Osteoblast (primary cell): ENCODE measurements around the gene ACTL6B. TPM values are rescaled to one million over a fixed set of nuclear protein-coding genes. Genes with fewer than 3 reads are reported as not detected.

Experiments
- DNase-seq: peaks from one replicate; pipeline ENCODE4 v3.0.0; 2011; ENCODE audit warnings: low spot score, mixed read lengths; ENCODE audit not compliant: insufficient read length; ENCODE audit errors: missing footprints
- H2AFZ ChIP-seq: 2 replicates; pipeline ENCODE4 v1.6.0; 2011; ENCODE audit warnings: mild to moderate bottlenecking, low read length
- H3K27ac ChIP-seq: 2 replicates; pipeline ENCODE4 v1.5.1; 2011; ENCODE audit warnings: mild to moderate bottlenecking, low read depth, low read length, moderate library complexity
- H3K27me3 ChIP-seq: 2 replicates; pipeline ENCODE4 v1.6.0; 2012; ENCODE audit warnings: mild to moderate bottlenecking, control low read depth, inconsistent platforms, low read length, moderate library complexity; ENCODE audit not compliant: insufficient read depth
- H3K36me3 ChIP-seq: 2 replicates; pipeline ENCODE4 v1.5.1; 2011; ENCODE audit warnings: mild to moderate bottlenecking, low read length, control low read depth, moderate library complexity; ENCODE audit not compliant: insufficient read depth
- H3K4me1 ChIP-seq: 2 replicates; pipeline ENCODE4 v1.5.1; 2011; ENCODE audit warnings: mild to moderate bottlenecking, low read length, control low read depth, moderate library complexity; ENCODE audit not compliant: insufficient read depth
- H3K4me2 ChIP-seq: 2 replicates; pipeline ENCODE4 v1.6.0; 2011; ENCODE audit warnings: mild to moderate bottlenecking, low read length; ENCODE audit not compliant: insufficient read depth
- H3K4me3 ChIP-seq: fragments of 200-600 bp; sonication (generic); 3 replicates; pipeline ENCODE4 v1.5.1; 2012; ENCODE audit warnings: mild to moderate bottlenecking, low read length, inconsistent platforms; ENCODE audit not compliant: insufficient read depth
- H3K79me2 ChIP-seq: 2 replicates; pipeline ENCODE4 v1.6.0; 2012; ENCODE audit warnings: mild to moderate bottlenecking, low read length, control low read depth, inconsistent platforms; ENCODE audit not compliant: insufficient read depth
- H3K9me3 ChIP-seq: 2 replicates; pipeline ENCODE4 v1.5.1; 2011; ENCODE audit warnings: low read depth, low read length, control low read depth
- H4K20me1 ChIP-seq: 2 replicates; pipeline ENCODE4 v1.6.0; 2012; ENCODE audit warnings: mild to moderate bottlenecking, low read length, control low read depth; ENCODE audit not compliant: insufficient read depth
- total RNA-seq: library from RNA; depleted of rRNA; stranded (reverse); fragments of >200 nt; gene quantifications from 2 replicates; pipeline ENCODE4 v1.2.3, GENCODE V29; 2012
- TF ChIP-seq, protein P1 (sequence below): IDR thresholded peaks from 2 replicates; pipeline ENCODE4 v1.5.1; 2011; ENCODE audit warnings: mild to moderate bottlenecking, low read depth, low read length, moderate library complexity; ENCODE audit errors: extremely low read depth

Gene ACTL6B
- total RNA-seq, 1 donor, result not detected

DNA sequence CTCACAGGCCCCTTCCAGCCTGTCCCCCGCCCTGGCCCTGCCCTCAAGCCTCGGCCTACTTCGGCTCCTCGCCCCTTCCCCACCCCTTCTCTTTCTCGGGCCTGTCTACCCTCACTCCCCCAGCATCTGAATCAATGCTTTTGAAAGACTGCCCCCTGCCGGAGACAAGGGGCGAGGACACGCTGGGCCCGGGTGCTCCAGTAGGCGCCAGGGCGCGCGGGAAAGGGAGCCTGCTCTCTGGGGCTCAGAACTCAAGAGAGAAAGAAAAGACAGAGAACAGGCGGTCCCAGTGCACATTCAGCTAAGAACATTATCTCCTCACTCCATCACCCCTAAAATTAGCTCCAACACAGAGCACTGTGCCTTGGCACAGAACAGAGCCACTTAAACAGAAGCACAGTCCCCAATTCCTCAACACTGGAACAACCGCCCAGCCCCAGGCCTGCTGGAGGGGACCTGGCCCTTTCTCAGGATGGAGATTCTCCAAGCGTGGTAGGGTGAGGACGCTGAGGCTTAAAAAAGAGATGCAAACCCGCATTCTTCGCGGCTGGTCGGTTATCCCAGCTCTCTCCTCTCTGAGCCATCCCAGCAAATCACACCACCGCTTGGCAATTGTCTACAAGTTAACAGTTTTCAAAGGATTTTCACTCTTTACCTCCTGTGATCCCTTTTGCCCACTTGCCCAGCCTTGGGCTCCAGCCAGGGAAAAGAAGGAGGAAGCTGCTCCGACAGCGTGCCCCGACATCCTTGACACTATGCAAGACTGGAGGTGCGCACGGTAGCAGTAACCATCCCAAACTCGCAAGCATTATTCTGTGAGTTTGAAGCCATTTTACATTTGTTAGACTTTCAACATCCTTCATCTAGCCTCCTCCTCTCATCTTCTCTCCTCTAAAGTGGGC is 35.7 kb upstream of the ACTL6B start:
- peak overlapping the region; percentile 90 for H3K4me2 ChIP-seq
- no peaks in the 10 kb centered on the region for H3K27me3 ChIP-seq
- no peak overlapping the region for H3K27ac ChIP-seq
- H3K4me1 ChIP-seq, result peaks cover 14% of the 10 kb centered on the region
- H4K20me1 ChIP-seq, result peaks cover 54% of the 10 kb centered on the region
- peak; percentile 100 for DNase-seq
- H3K79me2 ChIP-seq, result peaks cover 61% of the 10 kb centered on the region
- peak overlapping the region; percentile 83 for H3K4me3 ChIP-seq
- TF ChIP-seq, protein P1, sequence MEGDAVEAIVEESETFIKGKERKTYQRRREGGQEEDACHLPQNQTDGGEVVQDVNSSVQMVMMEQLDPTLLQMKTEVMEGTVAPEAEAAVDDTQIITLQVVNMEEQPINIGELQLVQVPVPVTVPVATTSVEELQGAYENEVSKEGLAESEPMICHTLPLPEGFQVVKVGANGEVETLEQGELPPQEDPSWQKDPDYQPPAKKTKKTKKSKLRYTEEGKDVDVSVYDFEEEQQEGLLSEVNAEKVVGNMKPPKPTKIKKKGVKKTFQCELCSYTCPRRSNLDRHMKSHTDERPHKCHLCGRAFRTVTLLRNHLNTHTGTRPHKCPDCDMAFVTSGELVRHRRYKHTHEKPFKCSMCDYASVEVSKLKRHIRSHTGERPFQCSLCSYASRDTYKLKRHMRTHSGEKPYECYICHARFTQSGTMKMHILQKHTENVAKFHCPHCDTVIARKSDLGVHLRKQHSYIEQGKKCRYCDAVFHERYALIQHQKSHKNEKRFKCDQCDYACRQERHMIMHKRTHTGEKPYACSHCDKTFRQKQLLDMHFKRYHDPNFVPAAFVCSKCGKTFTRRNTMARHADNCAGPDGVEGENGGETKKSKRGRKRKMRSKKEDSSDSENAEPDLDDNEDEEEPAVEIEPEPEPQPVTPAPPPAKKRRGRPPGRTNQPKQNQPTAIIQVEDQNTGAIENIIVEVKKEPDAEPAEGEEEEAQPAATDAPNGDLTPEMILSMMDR, result peak; percentile 78
- no peaks in the 10 kb centered on the region for H3K36me3 ChIP-seq
- no peaks in the 10 kb centered on the region for H3K9me3 ChIP-seq
- H2AFZ ChIP-seq, result no peak overlapping the region

- peaks cover 58% of the 10 kb centered on the region for H4K20me1 ChIP-seq
Measured at GRCh38 chr7:100689230-100690135, 33.2 kb upstream of the ACTL6B start.

DNA sequence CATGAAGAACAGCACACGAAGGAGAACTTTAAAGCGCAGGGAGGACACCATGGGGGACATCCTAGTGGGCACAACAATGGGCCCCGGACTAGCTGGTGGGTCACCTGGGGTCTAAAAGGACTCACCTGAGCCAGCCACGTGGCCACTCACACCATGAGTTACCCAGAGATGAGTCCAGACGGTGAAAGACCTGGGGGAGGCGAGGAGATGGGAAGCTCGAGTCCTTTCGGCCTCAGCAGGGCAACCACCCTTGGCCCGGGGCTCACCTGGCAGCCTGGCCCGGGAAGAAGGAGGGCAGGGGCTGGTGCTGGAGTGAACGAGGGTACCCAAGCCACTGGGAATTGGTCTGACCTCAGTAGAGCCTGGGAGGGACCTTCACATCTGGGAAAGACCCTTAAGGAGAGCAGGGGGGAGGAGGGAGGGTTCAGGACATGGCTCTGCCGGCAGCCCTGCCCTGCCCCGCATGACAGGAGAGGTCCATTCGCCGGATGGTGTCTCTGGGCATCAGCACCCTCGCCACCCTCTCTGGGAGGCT is 32.1 kb upstream of the ACTL6B start:
- H3K4me1 ChIP-seq, result peaks cover 14% of the 10 kb centered on the region
- no peaks in the 10 kb centered on the region for H3K9me3 ChIP-seq
- no peak overlapping the region for H3K4me3 ChIP-seq
- peak; percentile 39 for DNase-seq
- peaks cover 58% of the 10 kb centered on the region for H4K20me1 ChIP-seq
- no peaks in the 10 kb centered on the region for H3K27me3 ChIP-seq
- no peak overlapping the region for H2AFZ ChIP-seq
- peaks cover 58% of the 10 kb centered on the region for H3K79me2 ChIP-seq
- no peak overlapping the region for H3K4me2 ChIP-seq
- H3K27ac ChIP-seq, result no peak overlapping the region
- TF ChIP-seq, protein P1, result no peak
- peaks cover 11% of the 10 kb centered on the region for H3K36me3 ChIP-seq

More at GRCh38 chr7:100689230-100690135, 33.2 kb upstream of the ACTL6B start:
- H2AFZ ChIP-seq, result no peak overlapping the region
- H3K4me3 ChIP-seq, result no peak overlapping the region
- H3K79me2 ChIP-seq, result peaks cover 61% of the 10 kb centered on the region
- peaks cover 4% of the 10 kb centered on the region for H3K36me3 ChIP-seq
- H3K4me2 ChIP-seq, result no peak overlapping the region
- DNase-seq, result peak; percentile 58
- H3K27ac ChIP-seq, result no peak overlapping the region
- H3K9me3 ChIP-seq, result no peaks in the 10 kb centered on the region
- H3K4me1 ChIP-seq, result peaks cover 14% of the 10 kb centered on the region
- H3K27me3 ChIP-seq, result no peaks in the 10 kb centered on the region
- TF ChIP-seq, protein P1, result no peak
